Activated CD4-positive, alpha-beta T cell treated with anti-CD3 and anti-CD28 coated beads, Interleukin-2, amount 10 ng/mL, durations not matched to agents 7 days and 5 days (primary cell): Measurements from ENCODE around the gene NUB1. TPM values are rescaled to one million over a fixed set of nuclear protein-coding genes. Genes with fewer than 3 reads are reported as not detected.
A peak's percentile ranks its signal among the peaks of the same experiment; 100 is the strongest.
"Not testable (repeated sequence)": the region's sequence is repeated elsewhere in the genome, so short reads cannot be mapped to it uniquely, and the experiment has no call there.

ENCODE experiments used
- CTCF ChIA-PET: fragments of 350-600 bp; sonication (Branson Sonifier 250); formaldehyde crosslinking; loops from one replicate; lab custom pipeline; 2021; ENCODE audit warnings: antibody characterized with exemption; lab: Charles Lee
- POLR2A ChIA-PET: fragments of 350-600 bp; sonication (Branson Sonifier 250); formaldehyde crosslinking; loops from one replicate; lab custom pipeline; 2021; ENCODE audit warnings: antibody characterized with exemption; lab: Charles Lee
- DNase-seq: peaks from one replicate; pipeline ENCODE4 v3.0.0-alpha.2; 2020
- H3K27ac Mint-ChIP-seq: one replicate; pipeline ENCODE4 v1.8.0; 2021; ENCODE audit warnings: mild to moderate bottlenecking, moderate library complexity, mixed read lengths
- H3K27me3 Mint-ChIP-seq: one replicate; pipeline ENCODE4 v1.8.0; 2021; ENCODE audit warnings: mixed read lengths
- H3K36me3 Mint-ChIP-seq: one replicate; pipeline ENCODE4 v1.8.0; 2021; ENCODE audit warnings: low read depth, mixed read lengths
- H3K4me1 Mint-ChIP-seq: one replicate; pipeline ENCODE4 v1.8.0; 2021; ENCODE audit warnings: mixed read lengths
- H3K4me3 Mint-ChIP-seq: one replicate; pipeline ENCODE4 v1.8.0; 2021; ENCODE audit warnings: mild to moderate bottlenecking, moderate library complexity, mixed read lengths
- H3K9me3 Mint-ChIP-seq: one replicate; pipeline ENCODE4 v1.8.0; 2021; ENCODE audit warnings: mixed read lengths
- total RNA-seq, 2 experiments: library from RNA; stranded (reverse); gene quantifications; one replicate each; pipeline ENCODE4 v1.2.3, GENCODE V29; 2021

The NUB1 gene, protein sequence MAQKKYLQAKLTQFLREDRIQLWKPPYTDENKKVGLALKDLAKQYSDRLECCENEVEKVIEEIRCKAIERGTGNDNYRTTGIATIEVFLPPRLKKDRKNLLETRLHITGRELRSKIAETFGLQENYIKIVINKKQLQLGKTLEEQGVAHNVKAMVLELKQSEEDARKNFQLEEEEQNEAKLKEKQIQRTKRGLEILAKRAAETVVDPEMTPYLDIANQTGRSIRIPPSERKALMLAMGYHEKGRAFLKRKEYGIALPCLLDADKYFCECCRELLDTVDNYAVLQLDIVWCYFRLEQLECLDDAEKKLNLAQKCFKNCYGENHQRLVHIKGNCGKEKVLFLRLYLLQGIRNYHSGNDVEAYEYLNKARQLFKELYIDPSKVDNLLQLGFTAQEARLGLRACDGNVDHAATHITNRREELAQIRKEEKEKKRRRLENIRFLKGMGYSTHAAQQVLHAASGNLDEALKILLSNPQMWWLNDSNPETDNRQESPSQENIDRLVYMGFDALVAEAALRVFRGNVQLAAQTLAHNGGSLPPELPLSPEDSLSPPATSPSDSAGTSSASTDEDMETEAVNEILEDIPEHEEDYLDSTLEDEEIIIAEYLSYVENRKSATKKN
- 10 to 100 TPM; 69.7 to 85.5 TPM for total RNA-seq

DNA sequence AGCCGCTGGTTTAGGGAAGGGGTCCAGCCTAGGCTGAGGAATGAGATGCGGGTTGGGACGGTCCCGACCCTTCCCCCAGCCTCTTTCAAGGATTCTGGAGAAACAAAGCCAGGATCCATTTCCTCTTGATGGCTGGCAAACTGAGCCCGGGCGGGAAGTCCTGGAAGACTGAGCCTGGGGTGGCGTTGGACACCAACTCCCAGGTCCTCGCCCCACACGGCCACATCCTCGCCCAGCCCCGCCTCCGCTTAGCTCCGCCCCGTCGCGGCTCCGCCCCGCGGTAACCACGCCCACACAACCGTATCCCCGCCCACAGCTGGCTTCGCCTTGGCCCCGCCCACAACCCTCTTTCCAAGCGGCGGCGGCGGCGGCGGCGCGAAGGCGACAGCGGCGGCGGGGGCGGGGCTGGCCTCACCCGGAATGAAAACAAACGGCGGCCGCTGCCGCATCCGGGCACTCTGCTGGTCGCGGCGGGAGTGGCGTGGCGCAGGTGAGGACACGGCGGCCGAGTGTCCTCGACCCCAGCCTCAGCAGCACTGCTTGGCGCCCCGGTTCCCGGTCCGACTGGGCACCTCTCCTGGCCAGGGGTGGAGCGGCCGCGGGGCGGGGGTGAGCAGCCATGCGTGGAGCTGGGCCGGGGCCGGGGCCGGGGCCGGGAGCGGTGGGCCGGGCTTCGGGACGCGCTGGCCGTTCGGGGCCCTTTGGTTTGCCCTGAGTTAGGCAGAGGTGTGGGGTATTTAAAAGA, at the start of gene NUB1:
NUB1 (plus strand) TSS at position 456 of the 745 bp plus-strand sequence. CDS start 3,538 bp downstream, outside the sequence.
- Mint-ChIP-seq H3K27me3 (no peaks in the 10 kb centered on the region), H3K27ac (peak within 1 kb of the TSS; percentile 93), H3K4me1 (peaks cover 38% of the 10 kb centered on the region), H3K4me3 (peak within 1 kb of the TSS; percentile 86), H3K9me3 (peaks cover 12% of the 10 kb centered on the region), H3K36me3 (peaks cover 26% of the 10 kb centered on the region)
- peak; percentile 91 for DNase-seq
- CTCF ChIA-PET, result interaction anchor here (0.9 to 3.8 kb wide), 7 partner anchors 10 to 291 kb away, joined by 3 to 34 read pairs (median 3); no protein-coding TSS in a partner anchor
- POLR2A ChIA-PET, result interaction anchor here (1.0 kb wide), 1 partner anchor 291 kb away, joined by 3 read pairs; no protein-coding TSS in a partner anchor

DNA sequence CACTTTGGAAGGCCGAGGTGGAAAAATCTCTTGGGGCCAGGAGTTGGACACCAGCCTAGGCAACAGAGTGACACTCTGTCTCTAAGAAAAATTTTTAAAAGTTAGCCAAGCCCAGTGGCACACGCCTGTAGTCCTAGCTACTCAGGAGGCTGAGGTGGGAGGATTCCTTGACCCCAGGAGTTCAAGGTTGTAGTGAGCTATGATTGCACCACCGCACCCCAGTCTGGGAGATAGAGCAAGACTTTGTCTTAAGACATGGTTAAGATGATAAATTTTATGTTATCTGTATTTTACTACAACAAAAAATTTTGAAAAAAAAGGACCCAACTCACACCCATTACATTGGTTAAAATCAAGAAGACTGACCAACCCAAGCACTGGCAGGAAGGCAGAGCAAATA, 48.8 kb upstream of the NUB1 start:
- CTCF ChIA-PET, result no interaction called here
- peaks cover 26% of the 10 kb centered on the region for H3K27me3 Mint-ChIP-seq
- H3K4me3 Mint-ChIP-seq, result no peak overlapping the region
- H3K36me3 Mint-ChIP-seq, result no peaks in the 10 kb centered on the region
- H3K9me3 Mint-ChIP-seq, result peaks cover 6% of the 10 kb centered on the region
- POLR2A ChIA-PET, result no interaction called here
- H3K27ac Mint-ChIP-seq, result no peak overlapping the region
- DNase-seq, result no peak
- H3K4me1 Mint-ChIP-seq, result no peaks in the 10 kb centered on the region

DNA sequence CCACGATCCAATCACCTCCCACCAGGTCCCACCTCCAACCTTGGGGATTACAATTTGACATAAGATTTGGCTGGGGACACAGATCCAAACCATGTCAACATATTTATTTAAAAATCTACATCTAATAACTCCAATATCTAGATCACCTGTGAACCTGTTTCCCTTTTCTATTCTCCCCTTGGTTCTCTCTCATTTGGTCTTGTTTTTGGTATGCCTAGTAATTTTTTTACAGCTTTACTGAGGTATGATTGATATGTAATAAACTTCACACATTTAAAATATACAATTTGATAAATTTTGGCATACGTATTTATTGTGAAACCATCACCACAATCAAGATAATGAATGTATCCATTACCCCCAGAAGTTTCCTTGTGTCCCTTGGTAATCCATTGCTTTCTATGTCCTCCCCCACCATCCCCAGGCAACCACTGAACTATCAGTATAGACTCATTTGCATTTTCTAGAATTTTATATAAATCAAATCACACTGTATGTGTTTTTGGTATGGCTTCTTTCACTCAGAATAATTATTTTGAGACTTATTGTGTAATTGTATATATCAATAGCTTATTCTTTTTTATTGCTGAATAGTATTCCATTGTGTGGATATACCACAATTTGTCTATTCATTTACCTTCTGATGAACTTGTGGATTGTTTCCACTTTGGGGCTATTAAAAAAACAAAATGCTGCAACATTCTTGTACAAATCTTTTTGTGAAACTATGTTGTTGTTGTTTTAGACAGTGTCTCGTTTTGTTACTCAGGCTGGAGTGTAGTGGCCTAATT, 45.2 kb upstream of the NUB1 start:
- Mint-ChIP-seq H3K9me3 (peaks cover 10% of the 10 kb centered on the region), H3K4me3 (no peak overlapping the region), H3K4me1 (no peaks in the 10 kb centered on the region), H3K27ac (no peak overlapping the region), H3K27me3 (peaks cover 33% of the 10 kb centered on the region), H3K36me3 (no peaks in the 10 kb centered on the region)
- POLR2A ChIA-PET, result interaction anchor here (0.5 kb wide), 1 partner anchor 510 kb away, joined by 3 read pairs; no protein-coding TSS in a partner anchor
- CTCF ChIA-PET, result interaction anchor here (0.6 to 0.7 kb wide), 3 partner anchors 9 to 168 kb away, joined by 3 to 4 read pairs (median 3); no protein-coding TSS in a partner anchor
- no peak for DNase-seq

DNA sequence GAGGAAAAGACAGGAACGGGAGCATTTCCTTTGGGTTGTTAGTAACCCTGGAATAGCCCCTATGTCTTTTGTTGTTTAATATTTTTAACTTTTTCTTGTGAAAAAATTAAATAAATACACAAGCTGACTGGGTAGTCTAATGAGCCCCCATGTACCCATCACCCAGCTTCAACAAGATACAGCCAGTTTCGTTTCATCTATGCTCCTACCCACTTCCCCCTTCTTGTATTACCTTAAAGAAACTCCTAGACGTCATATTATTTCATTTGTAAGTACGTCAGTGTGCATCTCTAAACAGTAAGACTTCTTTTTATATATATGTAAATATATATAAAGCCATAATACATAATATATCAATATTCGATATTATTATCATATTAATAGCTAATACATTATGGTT, 42.8 kb upstream of the NUB1 start:
- Mint-ChIP-seq H3K36me3 (no peaks in the 10 kb centered on the region), H3K27ac (no peak overlapping the region), H3K4me3 (no peak overlapping the region), H3K9me3 (peaks cover 10% of the 10 kb centered on the region), H3K4me1 (peaks cover 3% of the 10 kb centered on the region), H3K27me3 (peaks cover 37% of the 10 kb centered on the region)
- ChIA-PET CTCF (no interaction called here), POLR2A (no interaction called here)
- DNase-seq, result no peak

DNA sequence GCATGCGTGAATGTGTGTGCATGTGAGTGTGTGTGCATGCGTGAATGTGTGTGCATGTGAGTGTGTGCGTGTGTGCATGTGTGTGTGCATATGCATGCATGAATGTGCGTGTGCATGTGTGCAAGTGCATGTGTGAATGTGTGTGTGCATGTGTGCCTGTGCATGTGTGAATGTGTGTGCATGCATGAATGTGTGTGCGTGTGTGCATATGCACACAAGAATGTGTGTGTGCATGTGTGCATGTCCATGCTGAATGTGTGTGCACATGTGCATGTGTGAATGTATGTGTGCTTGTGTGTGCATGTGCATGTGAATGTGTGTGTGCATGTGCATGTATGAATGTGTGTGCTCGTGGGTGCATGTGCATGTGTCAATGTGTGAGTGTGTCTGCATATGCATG, 42.1 kb upstream of the NUB1 start:
- POLR2A ChIA-PET, result no interaction called here
- H3K4me3 Mint-ChIP-seq, result no peak overlapping the region
- H3K27ac Mint-ChIP-seq, result no peak overlapping the region
- H3K9me3 Mint-ChIP-seq, result peaks cover 10% of the 10 kb centered on the region
- CTCF ChIA-PET, result no interaction called here
- no peaks in the 10 kb centered on the region for H3K36me3 Mint-ChIP-seq
- peaks cover 3% of the 10 kb centered on the region for H3K4me1 Mint-ChIP-seq
- no peak for DNase-seq
- peaks cover 32% of the 10 kb centered on the region for H3K27me3 Mint-ChIP-seq

DNA sequence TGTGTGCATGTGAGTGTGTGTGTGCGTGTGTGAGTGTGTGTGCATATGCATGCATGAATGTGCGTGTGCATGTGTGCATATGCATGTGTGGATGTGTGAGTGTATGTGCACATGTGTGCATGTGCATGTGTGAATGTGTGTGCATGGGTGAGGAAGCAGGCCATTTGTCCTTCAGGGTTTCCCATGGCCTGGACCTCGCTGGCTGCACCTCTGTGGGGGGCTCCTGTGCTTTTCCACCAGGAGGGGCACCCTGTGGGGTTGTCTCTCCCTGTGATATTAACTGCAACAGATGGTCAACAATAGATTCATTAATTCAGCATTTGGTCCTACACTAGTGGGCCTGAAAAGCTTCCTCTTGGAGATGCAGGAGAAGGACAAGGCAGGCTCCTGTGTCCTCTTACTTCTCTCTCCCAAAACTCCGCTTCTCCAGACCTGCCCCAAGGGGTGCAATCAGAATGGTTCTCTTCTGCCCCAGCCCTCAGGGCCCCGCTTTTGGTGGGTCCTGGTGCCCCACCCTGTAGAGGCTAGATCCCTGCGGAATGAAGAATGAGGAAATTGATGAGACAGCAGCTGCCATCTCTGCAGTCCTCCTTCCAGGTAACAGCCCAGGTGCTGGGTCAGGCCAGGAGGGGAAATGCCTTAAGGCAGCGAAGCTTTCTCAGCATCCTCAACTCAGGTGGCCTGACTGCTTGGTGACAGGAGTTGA, 41.5 kb upstream of the NUB1 start:
- Mint-ChIP-seq H3K27ac (no peak overlapping the region), H3K27me3 (peaks cover 32% of the 10 kb centered on the region), H3K4me3 (no peak overlapping the region), H3K4me1 (peaks cover 8% of the 10 kb centered on the region), H3K36me3 (peaks cover 2% of the 10 kb centered on the region), H3K9me3 (peaks cover 10% of the 10 kb centered on the region)
- ChIA-PET POLR2A (no interaction called here), CTCF (no interaction called here)
- DNase-seq, result no peak

DNA sequence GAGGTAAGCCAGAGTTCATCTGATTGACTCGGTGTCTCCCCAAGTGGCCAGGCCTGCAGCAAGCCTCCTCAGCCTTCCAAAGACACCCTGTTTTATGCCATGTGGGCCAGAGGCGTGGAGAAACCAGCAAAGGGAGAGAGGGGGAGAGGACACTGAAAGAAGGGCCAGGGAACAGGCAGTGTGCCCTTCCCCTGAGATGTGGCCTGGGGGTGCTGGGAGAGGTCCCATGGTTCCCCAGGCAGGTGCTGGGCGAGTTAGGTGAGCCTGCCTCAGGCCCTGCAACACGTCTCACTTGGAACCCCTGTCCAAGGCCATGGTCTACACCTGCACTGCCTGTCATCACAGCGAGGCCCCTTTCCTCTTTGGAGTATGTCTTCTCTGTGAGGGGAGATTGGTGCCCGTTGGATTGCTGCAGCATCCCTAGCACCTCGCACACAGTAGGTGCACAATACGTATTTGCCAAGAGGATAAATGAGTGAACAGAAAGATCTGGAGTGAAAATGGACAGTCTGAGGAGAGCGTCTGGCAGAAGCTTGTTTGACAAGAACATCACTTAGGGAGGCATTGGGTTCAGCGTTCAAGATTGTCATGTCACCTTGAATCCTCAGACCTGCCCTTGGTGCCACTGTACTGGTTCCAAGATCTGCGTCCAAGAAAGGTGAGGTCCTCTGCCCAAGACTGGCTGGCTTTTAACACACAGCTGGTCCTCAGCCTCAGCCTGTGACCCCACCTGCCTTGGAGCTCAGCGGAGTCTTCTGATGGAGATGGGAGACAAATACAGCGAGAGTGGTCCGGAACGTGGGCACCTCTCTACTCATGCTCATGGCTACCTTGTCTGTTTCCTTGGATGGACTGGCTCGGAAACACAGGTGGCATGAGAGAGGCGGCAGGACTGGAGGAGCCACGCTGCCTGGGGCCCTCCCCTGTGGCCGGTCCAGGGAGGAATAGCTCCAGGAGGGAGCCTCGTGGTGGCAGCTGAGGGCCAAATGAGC, 39.8 kb upstream of the NUB1 start:
- no peak for DNase-seq
- Mint-ChIP-seq H3K27me3 (peaks cover 32% of the 10 kb centered on the region), H3K4me3 (no peak overlapping the region), H3K4me1 (peaks cover 17% of the 10 kb centered on the region), H3K9me3 (peaks cover 4% of the 10 kb centered on the region), H3K27ac (no peak overlapping the region), H3K36me3 (peaks cover 2% of the 10 kb centered on the region)
- ChIA-PET POLR2A (no interaction called here), CTCF (interaction anchor here (0.7 to 1.4 kb wide), 3 partner anchors 39 to 656 kb away, joined by 3 to 4 read pairs (median 3); no protein-coding TSS in a partner anchor)

DNA sequence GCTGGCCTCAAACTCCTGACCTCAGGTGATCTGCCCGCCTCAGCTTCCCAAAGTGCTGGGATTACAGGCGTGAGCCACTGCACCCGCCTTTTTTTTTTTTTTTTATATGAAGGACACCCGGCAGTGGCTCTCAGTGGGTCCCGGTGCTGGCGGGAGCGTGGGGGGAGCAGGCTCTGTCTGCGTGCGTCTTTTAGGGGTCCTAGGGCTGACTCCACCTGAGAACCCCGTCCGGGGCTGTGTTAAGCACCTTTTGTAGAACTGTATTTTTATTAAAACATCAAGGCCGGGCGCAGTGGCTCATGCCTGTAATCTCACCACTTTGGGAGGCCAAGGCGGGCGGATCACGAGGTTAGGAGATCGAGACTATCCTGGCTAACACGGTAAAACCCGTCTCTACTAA, 37.4 kb upstream of the NUB1 start:
- POLR2A ChIA-PET, H3K4me3 Mint-ChIP-seq, DNase-seq, H3K27ac Mint-ChIP-seq, H3K36me3 Mint-ChIP-seq, H3K9me3 Mint-ChIP-seq: not testable (repeated sequence)
- CTCF ChIA-PET, result interaction anchor here (0.6 to 2.8 kb wide), 10 partner anchors 10 to 402 kb away, joined by 3 to 9 read pairs (median 3); no protein-coding TSS in a partner anchor
- Mint-ChIP-seq H3K27me3 (peaks cover 31% of the 10 kb centered on the region), H3K4me1 (peaks cover 17% of the 10 kb centered on the region)

DNA sequence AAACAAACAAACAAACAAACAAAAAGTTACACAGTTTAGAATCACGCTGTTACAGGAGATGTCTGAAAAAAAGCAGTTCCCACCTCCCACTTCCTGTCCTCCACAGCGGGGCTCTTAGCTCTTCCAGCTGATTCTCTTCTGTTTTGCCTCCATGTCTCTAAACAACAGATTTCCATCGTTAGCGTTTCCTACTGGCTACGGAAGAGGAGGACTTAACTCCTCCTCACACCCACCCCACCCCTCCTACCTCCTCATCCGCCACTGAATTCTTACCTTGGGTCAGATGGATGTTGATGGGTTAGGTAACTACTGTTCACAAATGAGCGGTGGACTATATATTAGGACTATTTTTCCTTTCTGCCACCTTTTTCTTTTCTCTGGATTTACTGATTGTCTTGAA, 36.8 kb upstream of the NUB1 start:
- Mint-ChIP-seq H3K4me3 (peak overlapping the region; percentile 25), H3K27ac (no peak overlapping the region), H3K36me3 (peaks cover 2% of the 10 kb centered on the region), H3K9me3 (peaks cover under 1% of the 10 kb centered on the region), H3K27me3 (peaks cover 26% of the 10 kb centered on the region), H3K4me1 (peaks cover 19% of the 10 kb centered on the region)
- DNase-seq, result no peak
- POLR2A ChIA-PET, result no interaction called here
- CTCF ChIA-PET, result interaction anchor here (0.7 to 2.8 kb wide), 7 partner anchors 10 to 403 kb away, joined by 3 to 9 read pairs (median 4); no protein-coding TSS in a partner anchor

DNA sequence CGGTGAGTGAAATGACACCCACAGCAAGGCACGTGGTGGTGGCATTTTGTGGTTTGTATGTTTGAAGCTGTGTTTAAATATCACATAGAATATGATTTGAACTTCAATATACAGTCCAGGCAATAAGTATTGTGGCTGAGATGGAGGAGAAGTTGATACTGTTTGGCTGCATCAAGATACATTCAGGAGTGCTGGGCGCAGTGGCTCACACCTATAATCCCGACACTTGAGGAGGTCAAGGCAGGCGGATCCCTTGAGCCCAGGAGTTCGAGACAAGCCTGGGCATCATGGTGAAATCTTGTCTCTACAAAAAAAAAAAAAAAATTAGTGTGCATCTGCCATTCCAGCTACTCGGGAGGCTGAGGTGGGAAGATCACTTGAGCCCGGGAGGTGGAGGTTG, 35.2 kb upstream of the NUB1 start:
- Mint-ChIP-seq H3K27ac (no peak overlapping the region), H3K36me3 (peaks cover 2% of the 10 kb centered on the region), H3K27me3 (peaks cover 24% of the 10 kb centered on the region), H3K4me3 (no peak overlapping the region), H3K9me3 (peaks cover 2% of the 10 kb centered on the region), H3K4me1 (peaks cover 19% of the 10 kb centered on the region)
- DNase-seq, result no peak
- ChIA-PET CTCF (interaction anchor here (0.6 to 2.8 kb wide), 4 partner anchors 8 to 358 kb away, joined by 3 to 9 read pairs (median 5); no protein-coding TSS in a partner anchor), POLR2A (no interaction called here)
